ENCODE results near the gene TSHZ2.
"Not testable (repeated sequence)": the region's sequence is repeated elsewhere in the genome, so short reads cannot be mapped to it uniquely, and the experiment has no call there.

Gene TSHZ2

DNA sequence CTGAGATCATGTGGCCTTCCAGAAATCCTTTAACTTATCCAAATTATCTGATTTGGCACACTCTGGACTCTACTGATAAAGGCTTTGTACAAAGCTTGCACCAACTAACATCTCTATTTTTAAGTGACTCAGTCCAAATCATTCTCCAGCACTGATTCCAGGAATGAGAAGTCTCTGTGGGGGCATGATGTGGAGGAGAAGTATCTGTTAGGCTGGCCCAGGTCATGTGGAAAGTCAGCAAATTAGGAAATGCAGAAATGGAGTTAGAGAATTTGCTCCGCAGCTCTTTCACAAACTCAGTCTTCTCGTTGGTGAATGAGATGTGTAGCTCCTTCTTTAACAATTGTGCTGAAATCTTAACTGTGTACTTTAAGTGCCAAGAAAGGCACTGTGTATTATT, 455.8 kb downstream of the TSHZ2 start:
- no peak for DNase-seq

DNA sequence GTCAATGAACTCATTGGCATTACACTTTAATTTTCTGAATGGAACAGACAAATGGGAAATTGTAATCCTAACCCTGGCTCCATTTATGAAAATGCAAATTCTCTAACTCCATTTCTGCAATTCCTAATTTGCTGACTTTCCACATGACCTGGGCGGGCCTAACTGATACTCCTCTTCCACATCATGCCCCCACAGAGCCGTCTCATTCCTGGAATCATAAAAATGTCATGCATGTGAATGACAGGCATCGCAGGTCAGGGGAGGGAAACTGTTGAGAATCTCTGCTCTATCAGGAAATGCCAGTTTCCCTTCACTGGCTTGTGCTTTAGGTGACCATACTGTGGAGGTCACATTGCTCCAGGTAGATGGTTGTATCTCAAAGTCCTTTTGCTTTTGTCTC, 456.4 kb downstream of the TSHZ2 start:
- DNase-seq: no peak

DNA sequence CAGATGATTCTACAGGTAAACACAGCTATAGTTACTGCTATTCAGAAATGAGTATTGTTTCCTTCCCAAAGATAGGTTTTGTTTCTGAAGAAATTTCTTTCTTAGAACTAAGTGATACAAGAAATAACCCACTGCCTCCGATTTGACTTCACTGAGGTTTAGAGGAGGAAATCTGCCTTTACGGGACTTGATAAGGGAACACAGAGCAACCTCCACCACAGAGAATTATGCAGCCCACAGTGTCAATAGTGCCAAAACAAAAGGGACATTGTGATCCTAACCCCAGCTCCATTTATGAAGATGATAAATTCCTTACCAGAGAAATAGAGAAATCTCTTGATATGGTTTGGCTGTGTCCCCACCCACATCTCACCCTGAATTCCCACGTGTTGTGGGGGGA, 456.8 kb downstream of the TSHZ2 start:
- no peak for DNase-seq

DNA sequence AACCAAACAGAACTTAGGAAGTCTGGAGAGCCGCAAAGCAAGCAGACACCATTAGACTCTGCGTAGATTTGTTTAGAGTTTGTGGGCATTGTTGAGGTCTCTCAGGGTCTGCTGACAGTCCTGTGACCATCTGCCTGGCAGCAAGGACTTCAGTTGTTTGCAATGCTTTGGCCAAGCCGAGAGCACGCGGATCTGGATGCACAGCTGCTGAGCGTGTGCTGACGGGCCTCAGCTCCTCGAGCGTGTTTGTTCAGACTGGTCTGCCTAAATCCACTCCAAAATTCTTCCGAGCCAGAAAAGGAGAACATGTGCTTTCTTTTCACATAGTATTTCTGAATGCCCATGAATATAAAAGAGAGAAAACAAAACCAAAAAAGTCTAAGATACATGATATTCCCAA, 462.5 kb downstream of the TSHZ2 start:
- DNase-seq: no peak

DNA sequence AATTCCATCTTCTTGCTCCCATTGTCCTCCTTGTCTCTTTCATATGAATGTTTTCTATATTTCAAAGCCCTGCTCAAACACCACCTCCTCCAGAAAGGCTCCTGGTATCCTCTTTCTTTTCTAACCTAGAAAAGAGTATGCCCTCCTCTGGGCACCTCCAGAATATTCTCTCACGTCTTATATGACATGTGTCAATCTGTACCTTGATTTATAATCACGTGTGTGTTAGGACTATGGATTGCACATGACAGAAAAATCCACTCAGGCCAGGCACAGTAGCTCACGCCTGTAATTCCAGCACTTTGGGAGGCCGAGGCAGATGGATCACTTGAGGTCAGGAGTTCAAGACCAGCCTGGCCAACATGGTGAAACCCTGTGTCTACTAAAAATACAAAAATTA, 464.8 kb downstream of the TSHZ2 start:
- not testable (repeated sequence) for DNase-seq

DNA sequence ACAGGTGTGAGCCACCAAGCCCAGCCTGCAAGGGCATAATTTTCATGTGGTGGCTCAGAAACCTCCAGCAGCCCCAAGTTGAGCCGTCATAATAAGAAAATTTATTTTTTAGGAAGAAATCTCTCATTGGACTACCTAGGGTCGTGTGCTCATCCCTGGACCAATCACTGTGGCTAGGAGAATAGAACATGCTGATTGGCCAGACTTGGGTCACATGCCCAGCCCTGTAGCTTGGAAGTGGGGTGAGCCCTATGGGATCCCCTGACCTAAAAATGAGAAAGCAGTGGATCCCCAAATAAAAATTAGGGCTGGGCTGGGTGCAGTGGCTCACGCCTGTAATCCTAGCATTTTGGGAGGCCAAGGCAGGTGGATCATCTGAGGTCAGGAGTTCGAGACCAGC, 466.2 kb downstream of the TSHZ2 start:
- no peak for DNase-seq

DNA sequence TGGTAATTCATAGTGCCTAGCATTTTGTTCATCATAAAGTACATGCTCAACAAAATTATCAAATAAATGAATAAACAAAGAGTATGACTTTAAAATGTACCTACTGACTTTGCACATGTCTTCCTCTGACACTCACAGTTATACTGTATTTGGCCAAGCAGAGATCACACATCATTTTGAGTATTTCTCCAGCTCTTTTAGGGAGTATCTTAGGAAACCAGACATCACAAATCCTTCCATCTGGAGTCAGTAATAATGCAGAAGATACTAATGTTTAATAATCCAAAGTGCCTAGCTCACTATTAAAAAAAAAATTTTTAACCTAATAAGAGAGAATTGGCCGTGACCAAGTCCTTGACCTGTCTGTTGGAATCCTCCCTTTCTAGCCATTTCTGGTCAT, 466.9 kb downstream of the TSHZ2 start:
- DNase-seq: no peak

DNA sequence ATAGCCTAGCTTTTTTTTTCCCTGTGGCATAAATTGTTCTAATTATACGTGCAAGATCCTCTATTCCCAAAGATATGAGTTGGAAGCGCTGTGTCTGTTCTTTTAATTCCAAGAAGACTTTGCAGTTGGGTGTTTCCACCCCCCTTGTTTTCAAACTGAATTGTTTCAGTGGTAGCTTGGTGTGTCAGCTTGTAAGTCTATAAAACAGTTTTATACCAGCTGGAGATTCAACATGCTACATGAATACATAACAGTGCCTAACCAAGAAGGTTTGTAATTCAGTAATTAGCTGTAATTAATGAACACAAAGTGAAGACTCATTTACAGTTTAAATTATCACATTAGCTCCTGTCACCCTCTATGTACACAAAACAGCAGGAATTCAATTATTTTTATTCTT, 467.5 kb downstream of the TSHZ2 start:
- no peak for DNase-seq

DNA sequence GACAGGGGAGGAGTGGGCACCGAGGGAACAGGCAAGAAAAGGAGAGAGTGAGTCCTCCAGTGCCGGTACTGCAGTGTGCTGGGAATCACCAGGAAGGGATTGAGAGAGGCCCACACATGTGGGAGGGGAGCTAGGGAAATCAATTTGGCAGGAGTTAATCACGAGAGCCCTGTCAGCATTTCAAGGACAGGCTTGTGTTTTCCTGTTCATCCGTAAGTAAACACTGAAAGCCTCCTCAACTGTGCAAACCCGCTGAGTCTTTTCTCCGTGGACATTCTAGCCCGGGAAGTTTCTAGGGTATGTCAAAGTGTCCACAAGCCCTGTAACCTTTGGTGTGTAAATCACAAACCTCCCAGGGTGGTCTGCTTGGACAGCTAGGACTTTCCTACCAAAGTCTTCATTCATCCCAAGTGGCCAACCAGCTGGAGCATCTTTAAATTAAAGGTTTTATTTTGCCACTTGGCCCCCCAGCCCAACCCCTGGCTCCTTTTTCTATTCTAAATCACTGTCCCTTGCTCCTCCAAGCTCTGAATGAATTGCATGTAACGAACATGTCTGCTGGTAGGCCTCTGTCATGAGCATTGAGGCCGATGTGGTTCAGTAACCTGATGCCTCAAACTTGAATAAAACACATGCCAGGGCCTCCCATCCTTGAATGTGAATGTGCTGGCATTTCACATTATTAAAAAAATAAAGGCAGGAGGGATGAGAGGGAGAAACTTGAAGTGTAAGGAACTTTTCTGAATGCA, 472.4 kb downstream of the TSHZ2 start:
- no peak for DNase-seq

DNA sequence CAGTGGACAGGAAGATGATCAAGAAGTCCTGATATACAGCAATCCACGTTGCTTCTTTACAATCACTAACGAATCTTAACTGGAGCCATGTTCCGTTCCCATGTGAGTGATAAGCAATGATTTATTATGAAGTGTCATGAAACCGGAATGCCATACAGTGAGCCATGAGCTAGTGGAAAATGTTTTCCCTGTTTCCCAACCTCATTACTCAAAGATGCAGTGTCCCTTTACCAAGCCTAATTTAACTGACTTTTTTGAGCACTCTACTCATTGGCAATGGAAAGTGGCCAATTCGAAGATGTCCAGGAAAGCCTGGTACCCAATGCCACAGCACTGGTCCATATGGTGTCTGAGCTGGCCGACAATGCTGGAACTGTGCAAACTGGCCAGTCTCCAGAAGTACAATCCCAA, 473.2 kb downstream of the TSHZ2 start:
- no peak for DNase-seq

DNA sequence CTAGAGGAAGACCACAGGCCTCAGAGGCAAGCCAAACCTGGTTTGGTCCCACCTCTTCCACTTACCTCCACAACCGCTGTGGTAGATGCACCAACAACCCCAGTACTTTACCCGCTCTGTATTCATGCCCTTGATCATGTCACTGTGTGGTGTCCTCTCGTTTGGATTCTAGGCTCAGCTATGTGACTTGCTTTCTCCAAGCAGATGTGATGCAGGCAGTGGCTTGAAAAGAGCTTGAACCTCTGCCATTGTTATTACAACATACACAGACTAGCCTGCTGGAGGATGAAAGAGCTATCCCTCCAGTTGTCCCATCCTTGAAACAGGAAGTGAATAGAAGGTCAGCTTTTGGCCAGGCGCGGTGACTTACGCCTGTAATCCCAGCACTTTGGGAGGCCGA, 473.8 kb downstream of the TSHZ2 start:
- DNase-seq: no peak

DNA sequence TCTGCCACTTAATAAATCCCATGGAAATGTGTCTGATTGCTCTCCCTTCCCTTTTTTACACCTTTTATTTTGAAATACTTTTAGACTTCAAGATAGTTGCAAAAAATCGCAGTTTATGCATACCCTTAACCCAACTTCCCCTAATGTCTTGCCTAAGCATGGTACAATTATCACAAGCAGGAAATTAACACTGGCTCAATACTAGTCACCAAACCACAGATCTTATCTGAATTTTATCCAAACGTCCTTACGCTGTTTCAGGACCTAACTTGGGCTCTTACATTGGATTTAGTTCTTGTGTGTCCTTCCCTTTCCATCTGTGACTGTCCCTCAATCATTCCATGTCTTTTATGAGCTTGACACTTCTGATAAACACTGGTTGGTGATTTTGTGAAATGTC, 475.2 kb downstream of the TSHZ2 start:
- DNase-seq: peak in 2 of 4 experiments; percentile 14 to 16

DNA sequence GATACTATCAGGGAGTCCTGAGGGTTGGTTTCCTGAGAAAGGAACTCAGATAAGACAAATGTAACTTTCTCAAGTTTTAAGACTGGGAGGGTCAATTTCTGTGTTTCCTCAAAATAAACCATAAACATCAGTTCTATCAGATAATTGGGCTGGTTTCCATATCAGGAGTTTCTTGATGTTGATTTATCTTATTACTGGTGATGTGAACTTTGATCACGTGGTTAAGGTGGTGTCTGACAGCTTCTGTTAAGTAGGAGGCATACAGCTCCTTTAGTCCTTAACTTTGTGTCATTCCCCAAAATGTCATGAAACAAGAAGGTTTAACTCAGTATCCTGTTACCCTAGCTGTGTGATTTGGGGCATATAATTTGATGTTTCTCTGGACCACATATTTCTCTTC, 476.3 kb downstream of the TSHZ2 start:
- DNase-seq: no peak

DNA sequence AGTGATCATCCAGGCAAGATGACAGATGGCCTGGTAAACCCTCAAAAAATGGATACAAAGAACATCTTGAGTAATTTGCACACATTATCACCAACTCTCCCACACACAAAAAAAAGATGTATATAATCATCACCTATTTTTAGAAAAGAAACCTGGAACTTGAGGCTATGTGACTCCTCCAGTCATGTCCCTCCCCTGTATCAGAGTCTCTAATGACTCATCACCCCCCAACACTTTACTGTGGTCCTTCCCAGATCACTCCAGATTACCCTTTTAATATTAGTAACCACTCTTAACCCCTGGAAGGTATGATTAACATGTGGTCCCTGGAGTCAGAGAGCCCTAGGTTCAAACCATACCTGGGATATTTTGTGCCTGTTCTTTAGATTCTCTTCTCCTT, 476.7 kb downstream of the TSHZ2 start:
- no peak for DNase-seq

DNA sequence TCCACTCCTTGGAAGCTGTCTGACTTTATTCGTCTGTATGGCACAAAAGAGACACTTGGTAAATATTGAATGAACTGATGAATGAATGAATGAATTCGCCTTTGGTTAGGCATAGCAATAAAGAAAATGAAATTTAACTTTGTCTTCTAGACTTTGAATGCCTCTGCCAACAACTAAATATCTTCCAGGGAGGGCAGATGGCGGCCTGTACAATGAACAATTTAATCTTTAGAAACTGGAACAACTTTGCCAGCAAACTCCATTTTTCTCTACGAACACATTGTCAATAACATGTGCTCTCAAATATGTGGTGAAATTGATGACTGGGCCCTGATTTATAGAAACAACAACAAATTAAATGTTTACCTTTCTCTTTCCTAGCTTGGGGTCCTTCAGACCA, 480.9 kb downstream of the TSHZ2 start:
- DNase-seq: no peak

DNA sequence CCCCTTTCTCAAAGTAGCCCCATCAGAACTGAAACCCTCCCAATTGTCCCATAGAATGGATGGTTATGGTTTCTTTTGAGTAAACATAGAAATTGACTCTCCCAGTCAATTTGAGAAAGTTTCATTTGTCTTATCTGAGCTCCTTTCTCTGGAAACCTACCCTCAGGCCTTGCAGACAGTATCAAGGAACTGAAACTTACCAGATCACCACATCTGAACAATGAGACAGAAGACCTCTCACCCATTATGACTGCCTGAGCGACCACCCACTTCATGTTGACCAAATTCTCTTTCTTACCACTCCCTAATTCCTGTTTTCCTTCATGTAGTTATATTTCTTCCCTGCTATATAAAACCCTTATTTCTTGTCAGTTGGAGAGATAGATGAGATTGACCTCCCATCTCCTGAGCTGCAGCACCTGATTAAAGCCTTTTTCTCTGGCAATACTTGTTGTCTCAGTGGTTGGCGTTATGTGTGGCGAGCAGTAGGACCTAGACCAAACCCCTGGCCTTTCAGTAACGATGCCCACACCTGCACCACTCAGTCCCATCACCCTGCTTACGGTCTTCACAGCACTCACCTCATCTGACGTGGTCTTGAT, 482.6 kb downstream of the TSHZ2 start:
- DNase-seq: no peak

DNA sequence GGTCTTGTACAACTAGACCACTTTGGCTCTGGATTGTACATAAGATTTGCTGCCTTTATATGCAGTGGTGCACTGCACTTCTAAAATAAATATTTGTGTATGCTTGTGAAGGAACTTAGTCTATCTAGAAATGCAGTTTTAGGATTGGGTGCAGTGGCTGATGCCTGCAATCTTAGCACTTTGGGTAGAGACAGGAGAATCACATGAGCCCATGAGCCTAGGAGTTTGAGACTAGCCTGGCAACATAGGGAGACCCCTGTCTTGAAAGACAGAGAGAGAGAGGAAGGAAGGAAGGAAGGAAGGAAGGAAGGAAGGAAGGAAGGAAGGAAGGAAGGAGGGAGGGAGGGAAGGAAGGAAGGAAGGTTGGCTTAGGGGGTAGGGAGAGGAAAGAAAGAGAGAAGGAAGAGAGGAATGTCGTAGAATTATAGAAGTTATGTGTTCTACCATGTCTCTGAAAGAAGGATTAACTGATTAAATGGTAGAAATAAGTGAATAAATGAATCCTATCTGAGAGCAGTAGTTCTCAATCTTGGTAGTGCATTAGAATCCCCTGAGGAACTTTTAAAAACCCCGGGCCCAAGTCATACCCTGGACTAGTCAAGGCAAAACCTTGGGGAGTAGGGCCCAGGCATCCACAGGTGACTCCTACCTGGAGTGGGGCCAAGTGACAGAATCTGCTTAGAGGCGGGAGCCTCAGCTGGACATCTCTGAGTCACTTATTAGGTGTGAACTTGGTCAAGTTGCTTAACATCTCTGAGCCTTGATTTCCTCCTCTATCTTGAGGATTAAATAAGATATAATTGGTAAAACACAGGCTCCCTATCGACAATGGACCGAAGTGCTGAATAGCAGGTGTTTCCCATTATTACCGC, 491.2 kb downstream of the TSHZ2 start:
- no peak for DNase-seq

DNA sequence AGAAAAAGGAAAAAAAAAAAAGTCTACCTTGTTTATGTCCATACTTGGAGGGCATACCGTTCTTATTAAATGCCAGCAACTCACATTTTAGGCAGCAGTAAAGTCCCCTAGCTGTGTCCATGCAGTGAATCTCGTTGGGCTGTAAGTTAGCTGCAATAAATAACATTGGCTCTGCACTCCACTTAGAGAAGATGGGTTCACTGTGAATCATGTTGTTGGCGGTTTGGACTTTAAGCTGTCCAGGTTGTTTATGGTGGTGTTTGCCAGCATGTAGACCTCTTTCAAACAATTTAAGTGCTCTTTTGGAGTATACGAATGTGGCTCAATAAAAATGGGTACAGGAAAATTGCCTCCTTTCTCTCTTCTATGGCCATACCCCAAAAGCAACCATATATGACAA, 494.1 kb downstream of the TSHZ2 start:
- DNase-seq: no peak

DNA sequence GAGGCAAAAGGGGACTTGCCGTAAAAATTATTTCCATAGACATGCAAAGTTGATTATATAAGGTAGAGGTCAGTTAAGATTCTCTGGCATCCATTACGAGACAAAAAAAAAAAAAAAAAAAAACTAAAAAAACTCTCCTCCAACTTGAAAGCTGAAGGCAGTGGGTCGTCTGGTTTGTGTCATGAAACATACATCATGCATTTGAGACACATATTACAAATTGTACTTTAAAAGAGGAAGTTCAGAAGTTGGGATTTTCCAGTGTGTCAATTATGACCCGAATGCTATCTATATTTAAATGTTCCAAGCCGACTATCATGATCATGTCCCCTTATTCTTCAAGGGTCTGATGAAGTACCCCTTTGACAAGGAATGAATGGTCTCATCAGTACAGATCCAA, 496.4 kb downstream of the TSHZ2 start:
- DNase-seq: peak in 3 of 4 experiments; percentile 12 to 57 (median 46)

DNA sequence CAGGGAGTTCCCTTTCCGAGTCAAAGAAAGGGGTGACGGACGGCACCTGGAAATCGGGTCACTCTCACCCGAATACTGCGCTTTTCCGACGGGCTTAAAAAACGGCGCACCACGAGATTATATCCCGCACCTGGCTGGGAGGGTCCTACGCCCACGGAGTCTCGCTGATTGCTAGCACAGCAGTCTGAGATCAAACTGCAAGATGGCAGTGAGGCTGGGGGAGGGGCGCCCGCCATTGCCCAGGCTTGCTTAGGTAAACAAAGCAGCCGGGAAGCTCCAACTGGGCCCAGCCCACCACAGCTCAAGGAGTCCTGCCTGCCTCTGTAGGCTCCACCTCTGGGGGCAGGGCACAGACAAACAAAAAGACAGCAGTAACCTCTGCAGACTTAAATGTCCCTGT, 500.7 kb downstream of the TSHZ2 start:
- DNase-seq: not testable (repeated sequence)

DNA sequence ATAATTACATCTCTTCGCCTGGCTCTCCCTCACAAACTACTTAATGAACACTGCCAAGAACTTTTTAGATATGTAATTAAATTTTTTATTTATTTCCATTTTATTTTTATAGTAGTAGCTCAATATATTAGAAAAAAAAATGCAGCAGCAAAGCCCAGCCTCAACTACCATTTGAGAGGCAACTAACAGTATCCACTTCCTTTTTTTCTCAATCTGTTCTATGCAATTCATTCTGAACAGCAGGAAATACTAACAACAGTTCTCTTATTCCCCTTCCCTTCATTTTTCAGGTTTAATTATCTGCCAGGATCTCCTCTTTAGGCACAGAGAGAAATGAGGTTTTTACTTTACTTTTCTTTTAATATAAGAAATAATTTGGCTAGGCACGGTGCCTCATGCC, 508.8 kb downstream of the TSHZ2 start:
- no peak for DNase-seq

DNA sequence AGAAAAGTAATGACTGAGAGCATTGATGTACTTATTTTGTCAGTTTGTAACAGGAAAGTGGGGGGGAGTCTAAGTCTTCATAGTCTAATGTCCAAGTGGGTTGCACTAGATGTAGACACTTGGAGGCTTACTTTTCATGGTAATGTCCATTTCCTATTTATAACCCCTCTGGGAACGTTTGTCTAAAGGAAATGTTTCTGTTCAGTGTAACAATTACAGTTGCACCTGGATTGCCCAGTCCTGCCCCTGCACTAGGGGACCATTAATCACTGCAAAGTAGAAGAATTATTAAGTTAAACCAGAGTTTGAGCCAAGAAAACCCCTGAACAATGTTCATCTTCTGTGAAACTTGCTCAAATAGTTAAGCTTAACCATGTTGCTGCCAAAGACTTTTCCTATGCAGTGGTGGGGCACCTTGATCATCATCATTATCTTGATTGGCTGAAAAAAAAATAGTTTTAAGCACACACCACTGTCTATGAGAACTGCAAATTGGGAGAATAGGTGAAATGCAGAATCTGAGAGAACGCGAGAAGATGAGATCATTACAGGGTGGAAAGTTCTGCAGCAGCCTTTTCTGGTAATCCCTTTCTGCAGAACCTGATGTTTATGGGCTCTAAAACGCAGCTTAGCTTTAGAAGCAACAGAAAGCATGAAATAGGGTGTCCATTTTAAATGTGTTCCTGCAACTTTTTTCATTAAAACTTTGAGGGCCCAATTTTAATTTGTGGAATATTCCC, 515.5 kb downstream of the TSHZ2 start:
- DNase-seq: no peak

DNA sequence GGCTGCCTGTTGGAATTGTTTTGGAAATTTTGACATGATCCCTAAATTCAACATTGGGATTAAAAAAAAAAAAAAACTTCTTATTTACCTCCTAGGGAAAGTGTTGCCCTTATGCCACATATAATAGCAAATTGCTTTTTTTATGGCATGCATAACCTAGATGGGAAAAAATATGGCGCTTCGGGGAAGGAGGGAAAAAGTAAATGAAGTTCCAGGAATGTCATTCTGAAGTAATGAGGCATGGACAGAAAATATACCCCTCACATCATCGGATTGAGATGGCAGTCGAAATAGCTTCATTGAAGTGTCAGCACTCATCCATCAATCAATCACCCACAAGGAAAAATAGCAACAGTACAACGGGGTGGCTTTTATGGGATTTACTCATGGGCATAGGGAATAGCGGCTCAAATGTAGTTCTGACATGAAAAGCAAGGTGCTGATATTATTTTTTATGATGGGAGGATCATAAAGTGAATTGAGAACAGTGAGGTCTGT, 516.7 kb downstream of the TSHZ2 start:
- DNase-seq: no peak

All from suppressor macrophage (primary cell).